K562 (cell line): Measurements from ENCODE around the gene PDE9A. TPM values are rescaled to one million over a fixed set of nuclear protein-coding genes. Genes with fewer than 3 reads are reported as not detected.

Source experiments
- ATAC-seq: fragments of 200-7000 bp; cut with Tn5 transposase; 3 replicates; pipeline ENCODE4 v1.9.1; 2020; ENCODE audit warnings: moderate library complexity
- BruUV-seq: library from RNA; stranded (reverse); fragments of 400-500 nt; replicated peaks from 2 replicates; lab custom pipeline; 2021; lab: Mats Ljungman, UMichigan
- CTCF ChIA-PET: fragments of 300-600 bp; formaldehyde crosslinking; extraction: SDS; loops from one replicate; lab custom pipeline; 2021; ENCODE audit warnings: low intra/inter-chr PET ratio; lab: Yijun Ruan, JAX
- POLR2A ChIA-PET: fragments of 300-600, 350-650 bp; sonication (Branson Sonifier 250); formaldehyde crosslinking; extraction: SDS; loops from one replicate; lab custom pipeline; 2021; ENCODE audit warnings: antibody characterized with exemption, inconsistent platforms; lab: Yijun Ruan, JAX
- DNase-seq, 4 experiments: peaks; one replicate each; pipeline versions ENCODE4 v3.0.0 to v3.0.0-alpha.2; 2011 to 2018; ENCODE audit warnings: low spot score in 3 of 4, mixed read lengths in 3 of 4; ENCODE audit errors: extremely low read depth in 1 of 4
- FAIRE-seq: peaks from 2 replicates; lab custom pipeline; 2011; peaks lifted over from hg19 to GRCh38; lab: Jason Lieb, UNC
- H2AFZ ChIP-seq: 2 replicates; pipeline ENCODE4 v1.6.0; 2011; ENCODE audit warnings: low read depth, low read length, control low read depth, inconsistent platforms
- H3K27ac ChIP-seq: fragments of 200-600 bp; 3 replicates; pipeline ENCODE4 v1.8.0; 2011; ENCODE audit warnings: low read depth, mild to moderate bottlenecking, control low read depth, inconsistent platforms, low read length, moderate library complexity, mixed read lengths; ENCODE audit errors: extremely low read depth
- H3K27me3 ChIP-seq, 2 experiments: fragments of 300-600 bp in 1 of 2; 2 replicates in 1 of 2; 3 replicates in 1 of 2; pipeline versions ENCODE4 v1.6.0 to v1.8.0; 2011; ENCODE audit warnings: inconsistent platforms in 2 of 2, low read length in 2 of 2, mild to moderate bottlenecking in 1 of 2, mixed read lengths in 1 of 2, moderate library complexity in 1 of 2; ENCODE audit not compliant: control insufficient read depth in 2 of 2, insufficient read depth in 2 of 2
- H3K36me3 ChIP-seq: fragments of 300-600 bp; 3 replicates; pipeline ENCODE4 v1.8.0; 2011; ENCODE audit warnings: mild to moderate bottlenecking, low read length, inconsistent platforms; ENCODE audit not compliant: control insufficient read depth, insufficient read depth
- H3K4me1 ChIP-seq, 2 experiments: fragments of 200-600 bp in 1 of 2; replicated peaks in 1 of 2; 2 replicates in 1 of 2; 3 replicates in 1 of 2; pipeline versions ENCODE4 v1.5.1 to v1.8.0; 2011; ENCODE audit warnings: inconsistent platforms in 2 of 2, low read length in 2 of 2, mild to moderate bottlenecking in 1 of 2, mixed read lengths in 1 of 2, moderate library complexity in 1 of 2; ENCODE audit not compliant: control insufficient read depth in 2 of 2, insufficient read depth in 2 of 2
- H3K4me2 ChIP-seq: 2 replicates; pipeline ENCODE4 v1.6.1; 2011; ENCODE audit warnings: low read length, control low read depth, inconsistent platforms, mixed read lengths; ENCODE audit not compliant: insufficient read depth
- H3K4me3 ChIP-seq: fragments of 200-600 bp; sonication (generic), shearing (Covaris generic); 2 replicates; pipeline ENCODE4 v1.5.1; 2016; ENCODE audit warnings: control low read depth, inconsistent platforms
- H3K79me2 ChIP-seq: fragments of 200-600 bp; 3 replicates; pipeline ENCODE4 v1.8.0; 2011; ENCODE audit warnings: low read length, inconsistent platforms; ENCODE audit not compliant: control insufficient read depth, insufficient read depth
- H3K9ac ChIP-seq, 2 experiments: 2 replicates each; pipeline versions ENCODE4 v1.6.0 to v1.6.1; 2011; ENCODE audit warnings: low read depth in 2 of 2, low read length in 2 of 2, control low read depth in 1 of 2, inconsistent platforms in 1 of 2, mild to moderate bottlenecking in 1 of 2, mixed read lengths in 1 of 2; ENCODE audit not compliant: insufficient read depth in 1 of 2
- H3K9me1 ChIP-seq: one replicate; pipeline ENCODE4 v1.6.0; 2011; ENCODE audit warnings: inconsistent platforms, mild to moderate bottlenecking, low read length, moderate library complexity; ENCODE audit not compliant: control insufficient read depth, insufficient read depth
- H3K9me3 ChIP-seq: replicated peaks from 2 replicates; pipeline ENCODE4 v1.5.1; 2011; ENCODE audit warnings: low read depth, low read length, inconsistent platforms; ENCODE audit not compliant: control insufficient read depth, insufficient read depth
- H4K20me1 ChIP-seq: replicated peaks from 2 replicates; pipeline ENCODE4 v1.6.1; 2011; ENCODE audit warnings: low read length, inconsistent platforms, mixed read lengths; ENCODE audit not compliant: control insufficient read depth, insufficient read depth
- E2F4 ChIP-seq: sonication (generic); formaldehyde crosslinking; IDR thresholded peaks from 2 replicates; pipeline ENCODE4 v1.8.0; 2022; ENCODE audit warnings: mild to moderate bottlenecking, low read depth, missing genetic modification reagents
- NFXL1 ChIP-seq: fragments of 450-650 bp; formaldehyde crosslinking; IDR thresholded peaks from 2 replicates; pipeline ENCODE4 v1.4.0; 2021; ENCODE audit warnings: mild to moderate bottlenecking
- NUFIP1 ChIP-seq: fragments of 450-650 bp; IDR thresholded peaks from 2 replicates; pipeline ENCODE4 v1.6.1; 2018; ENCODE audit not compliant: partially characterized antibody
- SLC30A9 ChIP-seq: fragments of 250-450 bp; sonication (Bioruptor Pico); IDR thresholded peaks from 2 replicates; pipeline ENCODE4 v1.8.0; 2022; ENCODE audit warnings: mild to moderate bottlenecking, moderate library complexity
- SREBF2 ChIP-seq: sonication (generic); formaldehyde crosslinking; IDR thresholded peaks from 2 replicates; pipeline ENCODE4 v1.4.0; 2020; ENCODE audit warnings: mild to moderate bottlenecking, missing genetic modification reagents
- ZNF655 ChIP-seq: fragments of 250-450 bp; sonication (Bioruptor Pico); IDR thresholded peaks from 2 replicates; pipeline ENCODE4 v1.5.0; 2021
- ZNF830 ChIP-seq: fragments of 250-450 bp; sonication (Bioruptor Pico); IDR thresholded peaks from 2 replicates; pipeline ENCODE4 v1.5.0; 2021; ENCODE audit warnings: mild to moderate bottlenecking
- WGBS: fragments of 100-300 bp; shearing (Covaris generic); methylation state at CpG from one replicate; pipeline ENCODE4 v1.1.6; 2016; ENCODE audit warnings: low coverage, mixed read lengths; ENCODE audit not compliant: insufficient coverage; ENCODE audit errors: missing lambda C conversion rate; 5-methylcytosine and 5-hydroxymethylcytosine counted together
- in situ Hi-C: fragments of 300-500 bp; cut with MboI; formaldehyde crosslinking; loops from 4 replicates; pipeline ENCODE4 v1.15.0; 2018; ENCODE audit warnings: inconsistent platforms, mixed read lengths
- intact Hi-C: fragments of 100-400 bp; cut with micrococcal nuclease; formaldehyde crosslinking; loops from 2 replicates; pipeline ENCODE4 v1.14.2; 2022
- polyA plus RNA-seq, 8 experiments: library from polyadenylated mRNA; depleted of rRNA in 4 of 8; stranded (reverse) in 5 of 8; unstranded in 3 of 8; fragments of >200 nt; fragmentation: Nextera tagmentation in 2 of 8; fragmentation: Illumina TruSeq in 1 of 8; extraction: Ambion mirVana in 2 of 8; extraction: Trizol in 1 of 8; gene quantifications; 2 replicates each; pipeline versions ENCODE4 v1.2.1 to v1.2.3, GENCODE V29; 2011 to 2014; ENCODE audit warnings: inconsistent platforms in 1 of 8, missing spikeins in 1 of 8
- total RNA-seq, 7 experiments: library from RNA; depleted of rRNA in 6 of 7; stranded (reverse); fragments of >200 nt in 6 of 7; fragmentation: Illumina TruSeq in 2 of 7; extraction: Trizol in 2 of 7; gene quantifications; 2 replicates each; pipeline versions ENCODE4 v1.2.1 to v1.2.3, GENCODE V29; 2011 to 2021; ENCODE audit warnings: low replicate concordance in 1 of 7

PDE9A gene
- total and polyA plus RNA-seq, 9 of the 15 experiments (the other 6 are each of a cell fraction or from before 2014, with no cell fraction given): 0.07 to 0.27 TPM; not detected in 7

GRCh38 chr21:42668298-42668992 lies 15.0 kb downstream of the PDE9A start:
- no peaks in the 10 kb centered on the region for H3K36me3 ChIP-seq
- in situ Hi-C loops (no loop called here), intact Hi-C loops (no loop called here)
- BruUV-seq: no TSS peak
- no peak overlapping the region for H2AFZ ChIP-seq
- H3K27ac ChIP-seq: no peak overlapping the region
- no peaks in the 10 kb centered on the region for H3K79me2 ChIP-seq
- no peaks in the 10 kb centered on the region for H3K9me1 ChIP-seq
- no peak overlapping the region for H3K4me3 ChIP-seq
- H3K9me3 ChIP-seq: peaks cover 6% of the 10 kb centered on the region; the same call in 1 of the 2 replicates
- H4K20me1 ChIP-seq: 0 out of 2 replicates have a peak, but pooled peaks cover 11% of the 10 kb centered on the region
- no peak for DNase-seq
- CTCF ChIA-PET: no interaction called here
- POLR2A ChIA-PET: no interaction called here
- FAIRE-seq: no peak
- WGBS: 15% methylated on average over 32 of the region's 34 CpGs
- H3K27me3 ChIP-seq: peaks cover 23 to 57% of the 10 kb centered on the region in 2 experiments
- H3K4me2 ChIP-seq: no peak overlapping the region
- no peak for ATAC-seq
- TF ChIP-seq SREBF2 (CRISPR knock-in tag) (no peak), ZNF655 (CRISPR knock-in tag) (no peak), ZNF830 (CRISPR knock-in tag) (no peak), NFXL1 (CRISPR knock-in tag) (no peak), SLC30A9 (no peak), NUFIP1 (no peak), E2F4 (CRISPR knock-in tag) (no peak)
- H3K4me1 ChIP-seq: peaks cover 15 to 20% of the 10 kb centered on the region in 2 experiments
- H3K9ac ChIP-seq: no peak overlapping the region
